ENCODE results near the gene LY6G5B. TPM values are rescaled to one million over a fixed set of nuclear protein-coding genes. Genes with fewer than 3 reads are reported as not detected.
A peak's percentile ranks its signal among the peaks of the same experiment; 100 is the strongest.

The LY6G5B gene
- total RNA-seq, 4 donors from 2014 or later: 0.70 to 9.5 (median 4.5) TPM

- peak overlapping the region; percentile 47 to 84 (median 68) for H3K27ac ChIP-seq
- H3K9me3 ChIP-seq: no peaks in the 10 kb centered on the region
- 21 to 29% methylated on average over 7 to 8 of the region's 8 CpGs for WGBS, 2 donors
- intact Hi-C loops (cut with DNase I): no loop called here
- DNase-seq: no peak
- peaks cover 12 to 51% (median 33%) of the 10 kb centered on the region in 3 donors for H3K4me1 ChIP-seq
- no peaks in the 10 kb centered on the region for H3K27me3 ChIP-seq
- TF ChIP-seq CTCF (IDR thresholded peaks at IDR 0.05) (no peak), POLR2A (IDR thresholded peaks at IDR 0.05) (no peak)
- no peaks in the 10 kb centered on the region for H3K36me3 ChIP-seq
- H3K4me3 ChIP-seq: no peak overlapping the region
Observed at GRCh38 chr6:31711233-31711632, 41.5 kb downstream of the LY6G5B start.

- 53 to 60% methylated on average over 7 of the region's 8 CpGs for WGBS, 2 donors
Observed at GRCh38 chr6:31712296-31712695, 42.5 kb downstream of the LY6G5B start.

GRCh38 chr6:31713465-31713864 lies 43.7 kb downstream of the LY6G5B start:
- Histone ChIP-seq H3K27me3 (no peaks in the 10 kb centered on the region), H3K4me1 (peaks cover 17 to 72% (median 42%) of the 10 kb centered on the region in 3 donors), H3K9me3 (no peaks in the 10 kb centered on the region), H3K36me3 (no peaks in the 10 kb centered on the region), H3K4me3 (no peak overlapping the region), H3K27ac (peak overlapping the region in 3 of 4 donors; percentile 47 to 84 (median 79))
- WGBS, 2 donors: 57 to 68% methylated on average over 2 to 4 of the region's 4 CpGs
- intact Hi-C loops (cut with DNase I): no loop called here
- DNase-seq: no peak
- TF ChIP-seq CTCF (IDR thresholded peaks at IDR 0.05): no peak
- no peak for TF ChIP-seq POLR2A (IDR thresholded peaks at IDR 0.05)

More at GRCh38 chr6:31712296-31712695, 42.5 kb downstream of the LY6G5B start:
- Histone ChIP-seq H3K36me3 (no peaks in the 10 kb centered on the region), H3K4me3 (no peak overlapping the region), H3K9me3 (no peaks in the 10 kb centered on the region), H3K4me1 (peaks cover 12 to 62% (median 35%) of the 10 kb centered on the region in 3 donors), H3K27ac (peak overlapping the region; percentile 47 to 84 (median 68)), H3K27me3 (no peaks in the 10 kb centered on the region)
- TF ChIP-seq POLR2A (IDR thresholded peaks at IDR 0.05) (peak in 1 of 4 donors; percentile 15), CTCF (IDR thresholded peaks at IDR 0.05) (peak in 5 of 6 experiments; percentile 29 to 68 (median 38))
- no peak for DNase-seq
- intact Hi-C loops (cut with DNase I): no loop called here

- Histone ChIP-seq H3K4me1 (peaks cover 17 to 79% (median 44%) of the 10 kb centered on the region in 3 donors), H3K36me3 (no peaks in the 10 kb centered on the region), H3K4me3 (no peak overlapping the region), H3K27ac (peak overlapping the region in 3 of 4 donors; percentile 47 to 84 (median 79)), H3K27me3 (no peaks in the 10 kb centered on the region), H3K9me3 (no peaks in the 10 kb centered on the region)
- DNase-seq: no peak
- WGBS, 2 donors: 16 to 29% methylated on average over 4 to 5 of the region's 5 CpGs
- TF ChIP-seq POLR2A (IDR thresholded peaks at IDR 0.05) (no peak), CTCF (IDR thresholded peaks at IDR 0.05) (no peak)
- intact Hi-C loops (cut with DNase I): no loop called here
Observed at GRCh38 chr6:31713991-31714684, 44.4 kb downstream of the LY6G5B start.
